A549 (cell line): ENCODE results near the gene XIRP1. TPM values are rescaled to one million over a fixed set of nuclear protein-coding genes. Genes with fewer than 3 reads are reported as not detected.

Experiments
- ATAC-seq, 2 experiments: fragments of 200-7000 bp in 1 of 2; fragments of >200 bp in 1 of 2; cut with Nextera tagmentation in 1 of 2; cut with Tn5 transposase in 1 of 2; 3 replicates each; pipeline versions ENCODE4 v1.8.0 to v1.9.1; 2018 to 2020; ENCODE audit warnings: mild to moderate bottlenecking in 1 of 2, moderate library complexity in 1 of 2
- CTCF ChIA-PET: fragments of 300-600 bp; sonication (Branson Sonifier 250); formaldehyde crosslinking; extraction: SDS; loops from one replicate; lab custom pipeline; 2021; ENCODE audit warnings: antibody characterized with exemption, inconsistent platforms; lab: Yijun Ruan, JAX
- POLR2A ChIA-PET: fragments of 350-600 bp; formaldehyde crosslinking; extraction: SDS; loops from one replicate; lab custom pipeline; 2021; ENCODE audit warnings: antibody characterized with exemption, inconsistent platforms; lab: Yijun Ruan, JAX
- DNase-seq, 2 experiments: peaks; one replicate each; pipeline versions ENCODE4 v3.0.0 to v3.0.0-alpha.2; 2011 to 2016; ENCODE audit warnings: low read depth in 1 of 2, low spot score in 1 of 2
- FAIRE-seq: peaks from 2 replicates; lab custom pipeline; 2011; peaks lifted over from hg19 to GRCh38; lab: Jason Lieb, UNC
- H3K27ac ChIP-seq, 2 experiments: fragments of >200 bp; sonication (Bioruptor Twin); formaldehyde crosslinking; 3 replicates each; pipeline ENCODE4 v1.5.1; 2016 to 2017
- H3K4me1 ChIP-seq: fragments of >200 bp; sonication (Bioruptor Twin); formaldehyde crosslinking; 3 replicates; pipeline ENCODE4 v1.6.1; 2016
- H3K4me2 ChIP-seq: fragments of >200 bp; sonication (Bioruptor Twin); formaldehyde crosslinking; 3 replicates; pipeline ENCODE4 v1.6.1; 2016
- H3K4me3 ChIP-seq: fragments of >200 bp; sonication (Bioruptor Twin); formaldehyde crosslinking; 3 replicates; pipeline ENCODE4 v1.5.1; 2016
- H3K9me3 ChIP-seq: fragments of >200 bp; sonication (Bioruptor Twin); formaldehyde crosslinking; 3 replicates; pipeline ENCODE4 v1.6.1; 2016
- ATOH8 ChIP-seq: fragments of 250-450 bp; sonication (Bioruptor Pico); IDR thresholded peaks from 2 replicates; pipeline ENCODE4 v1.5.0; 2020; ENCODE audit warnings: low read depth, mild to moderate bottlenecking, moderate library complexity
- BHLHE40 ChIP-seq: IDR thresholded peaks from 2 replicates; pipeline ENCODE4 v1.6.1; 2012; ENCODE audit warnings: low read depth, low read length, inconsistent platforms
- CBX2 ChIP-seq: fragments of 200-600 bp; sonication (generic); IDR thresholded peaks from 2 replicates; pipeline ENCODE4 v1.6.1; 2016; ENCODE audit warnings: low read depth, mild to moderate bottlenecking, borderline replicate concordance
- CHD4 ChIP-seq: fragments of 200-600 bp; sonication (generic); IDR thresholded peaks from 2 replicates; pipeline ENCODE4 v1.6.1; 2016; ENCODE audit warnings: antibody characterized with exemption, mild to moderate bottlenecking, borderline replicate concordance
- E2F6 ChIP-seq: IDR thresholded peaks from 2 replicates; pipeline ENCODE4 v1.6.1; 2012; ENCODE audit warnings: low read depth, borderline replicate concordance
- ELK1 ChIP-seq: fragments of 150-350 bp; IDR thresholded peaks from 2 replicates; pipeline ENCODE4 v1.6.1; 2014; ENCODE audit warnings: low read depth, mild to moderate bottlenecking, low read length
- EP300 ChIP-seq, 2 experiments: fragments of >200 bp; sonication (Bioruptor Twin); formaldehyde crosslinking; IDR thresholded peaks; 2 replicates in 1 of 2; 3 replicates in 1 of 2; pipeline ENCODE4 v1.6.1; 2016 to 2017
- HDAC2 ChIP-seq: fragments of 200-600 bp; sonication (generic); IDR thresholded peaks from 2 replicates; pipeline ENCODE4 v1.6.1; 2016
- HEYL ChIP-seq: fragments of 250-450 bp; sonication (Bioruptor Pico); IDR thresholded peaks from 2 replicates; pipeline ENCODE4 v1.8.0; 2021; ENCODE audit warnings: mild to moderate bottlenecking, moderate library complexity
- HOXB13 ChIP-seq: fragments of 250-450 bp; sonication (Bioruptor Pico); IDR thresholded peaks from 2 replicates; pipeline ENCODE4 v1.5.0; 2020; ENCODE audit warnings: low read depth, mild to moderate bottlenecking, moderate library complexity
- JUN ChIP-seq, 2 experiments: fragments of >200 bp; sonication (Bioruptor Twin); formaldehyde crosslinking; IDR thresholded peaks; 2 replicates in 1 of 2; 3 replicates in 1 of 2; pipeline ENCODE4 v1.6.1; 2016 to 2017
- MAFK ChIP-seq: fragments of 450-650 bp; IDR thresholded peaks from 2 replicates; pipeline ENCODE4 v1.6.1; 2014; ENCODE audit not compliant: partially characterized antibody
- MAZ ChIP-seq: fragments of 150-350 bp; IDR thresholded peaks from 2 replicates; pipeline ENCODE4 v1.6.1; 2014; ENCODE audit warnings: antibody characterized with exemption, low read depth, low read length, borderline replicate concordance
- MYC ChIP-seq: IDR thresholded peaks from 2 replicates; pipeline ENCODE4 v1.6.1; 2012; ENCODE audit warnings: mild to moderate bottlenecking, inconsistent platforms, low read length, improper control_type of control experiment, borderline replicate concordance
- NR3C1 ChIP-seq: fragments of >200 bp; sonication (Bioruptor Twin); formaldehyde crosslinking; IDR thresholded peaks from 3 replicates; pipeline ENCODE4 v1.6.1; 2017
- PBX3 ChIP-seq: IDR thresholded peaks from 2 replicates; pipeline ENCODE4 v1.6.1; 2012
- PHF8 ChIP-seq: fragments of 200-600 bp; sonication (generic); IDR thresholded peaks from 2 replicates; pipeline ENCODE4 v1.6.1; 2016; ENCODE audit warnings: low read depth, mild to moderate bottlenecking, antibody characterized with exemption, moderate library complexity, borderline replicate concordance
- SREBF2 ChIP-seq: fragments of 450-650 bp; IDR thresholded peaks from 2 replicates; pipeline ENCODE4 v1.6.1; 2014; ENCODE audit warnings: mild to moderate bottlenecking, moderate library complexity
- TFCP2L1 ChIP-seq: fragments of 250-450 bp; sonication (Bioruptor Pico); IDR thresholded peaks from 2 replicates; pipeline ENCODE4 v1.5.0; 2021; ENCODE audit warnings: mild to moderate bottlenecking
- TP53 ChIP-seq: fragments of 250-450 bp; sonication (Bioruptor Pico); IDR thresholded peaks from 2 replicates; pipeline ENCODE4 v1.5.0; 2021; ENCODE audit warnings: mild to moderate bottlenecking, moderate library complexity
- USF2 ChIP-seq: fragments of 450-650 bp; IDR thresholded peaks from 2 replicates; pipeline ENCODE4 v1.6.1; 2014; ENCODE audit warnings: antibody characterized with exemption
- whole genome bisulfite sequencing: methylation state at CpG from one replicate; pipeline ENCODE4 v1.1.6; 2017; ENCODE audit errors: missing lambda C conversion rate; 5-methylcytosine and 5-hydroxymethylcytosine counted together
- polyA plus RNA-seq, 4 experiments: library from polyadenylated mRNA; depleted of rRNA in 3 of 4; stranded (reverse); fragments of >200 nt; fragmentation: RNase III in 1 of 4; extraction: RNeasy Plus Mini Kit Qiagen cat#74134 plus additional on column Dnase treatment in 1 of 4; gene quantifications; 2 replicates in 3 of 4; 3 replicates in 1 of 4; pipeline ENCODE4 v1.2.3, GENCODE V29; 2011 to 2017

The XIRP1 gene
- polyA plus RNA-seq, 2 of the 4 experiments (the other 2 are of a cell fraction), result not detected

- TF ChIP-seq USF2, result no peak
- no peak for TF ChIP-seq CBX2
- no peak for TF ChIP-seq MAZ
- TF ChIP-seq BHLHE40, result no peak
- no peak for TF ChIP-seq PBX3
- TF ChIP-seq HDAC2, result no peak
- TF ChIP-seq MYC, result no peak
- no peak for TF ChIP-seq ATOH8 (CRISPR knock-in tag)
- TF ChIP-seq HOXB13 (CRISPR knock-in tag), result no peak
- TF ChIP-seq NR3C1, result no peak
- no peak for TF ChIP-seq JUN (IDR thresholded peaks at IDR 0.05)
- no peak for TF ChIP-seq PHF8
- no peak for TF ChIP-seq HEYL (CRISPR knock-in tag)
- TF ChIP-seq, all 56 proteins: peak for 0
- Histone ChIP-seq H3K27ac (no peak overlapping the region), H3K9me3 (no peaks in the 10 kb centered on the region), H3K4me2 (no peak overlapping the region), H3K4me1 (no peaks in the 10 kb centered on the region), H3K4me3 (no peak overlapping the region)
- FAIRE-seq, result no peak
- ChIA-PET CTCF (interaction anchor here (1.6 to 5.9 kb wide), 2 partner anchors 21 to 77 kb away, joined by 3 to 40 read pairs; no protein-coding TSS in a partner anchor), POLR2A (no interaction called here)
- WGBS, result 42% methylated on average over 4 of the region's 4 CpGs
- DNase-seq, result no peak
- no peak for ATAC-seq
Measured at GRCh38 chr3:39211332-39212130, 19.1 kb upstream of the XIRP1 start.

- DNase-seq (no peak), FAIRE-seq (no peak), ATAC-seq (no peak)
- TF ChIP-seq SREBF2 (no peak), MAFK (no peak), TP53 (CRISPR knock-in tag) (no peak), TFCP2L1 (CRISPR knock-in tag) (no peak), CHD4 (no peak), EP300 (IDR thresholded peaks at IDR 0.05) (no peak), ELK1 (no peak), E2F6 (no peak)
- CTCF ChIA-PET, result interaction anchor here (1.1 to 1.7 kb wide), 2 partner anchors 78 to 80 kb away, joined by 3 to 6 read pairs; no protein-coding TSS in a partner anchor
- Histone ChIP-seq H3K4me1 (no peaks in the 10 kb centered on the region), H3K4me3 (no peak overlapping the region), H3K4me2 (no peak overlapping the region), H3K27ac (no peak overlapping the region), H3K9me3 (peaks cover 7% of the 10 kb centered on the region; the same call in 2 of the 3 replicates)
- POLR2A ChIA-PET, result no interaction called here
- WGBS, result 78% methylated on average over 3 of the region's 3 CpGs
Measured at GRCh38 chr3:39210078-39210477, 17.7 kb upstream of the XIRP1 start.
